GM19438 (cell line): ENCODE results near the gene DNAJC22.
"Not testable (repeated sequence)": the region's sequence is repeated elsewhere in the genome, so short reads cannot be mapped to it uniquely, and the experiment has no call there.

Source experiments
- ATAC-seq: cut with Tn5 transposase; IDR thresholded peaks from one replicate; pipeline ENCODE4 v1.9.1; 2021; ENCODE audit warnings: low read depth; ENCODE audit not compliant: unreplicated experiment

Gene DNAJC22

GRCh38 chr12:49367381-49368239, 20.9 kb downstream of the DNAJC22 start, which contains the start of gene SPATS2:
Gene SPATS2, plus strand, starts transcription at chr12:49367462. Its CDS starts 93,551 bp downstream, at chr12:49461013.
- ATAC-seq: no peak

- ATAC-seq: no peak
Measured at GRCh38 chr12:49368240-49368600, 21.5 kb downstream of the DNAJC22 start.

- peak; percentile 56 for ATAC-seq
Measured at GRCh38 chr12:49369411-49370145, 22.9 kb downstream of the DNAJC22 start.

DNA sequence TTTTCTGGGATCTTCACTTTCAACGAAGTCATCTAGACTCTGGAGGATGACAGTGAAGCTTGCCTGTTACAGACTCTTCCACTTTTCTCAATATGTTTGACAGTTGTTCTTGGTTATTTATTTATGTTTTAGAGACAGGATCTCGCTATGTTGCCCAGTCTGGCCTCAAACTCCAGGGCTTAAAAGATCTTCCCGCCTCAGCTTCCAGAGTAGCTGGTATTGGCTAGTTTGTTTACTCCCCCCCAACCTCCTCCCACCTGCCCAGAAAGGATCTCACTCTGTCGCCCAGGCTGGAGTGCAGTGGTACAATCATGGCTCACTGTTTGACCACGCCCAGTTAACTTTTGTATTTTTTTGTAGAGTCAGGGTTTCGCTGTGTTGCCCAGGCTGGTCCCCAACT, 23.9 kb downstream of the DNAJC22 start:
- ATAC-seq: no peak

DNA sequence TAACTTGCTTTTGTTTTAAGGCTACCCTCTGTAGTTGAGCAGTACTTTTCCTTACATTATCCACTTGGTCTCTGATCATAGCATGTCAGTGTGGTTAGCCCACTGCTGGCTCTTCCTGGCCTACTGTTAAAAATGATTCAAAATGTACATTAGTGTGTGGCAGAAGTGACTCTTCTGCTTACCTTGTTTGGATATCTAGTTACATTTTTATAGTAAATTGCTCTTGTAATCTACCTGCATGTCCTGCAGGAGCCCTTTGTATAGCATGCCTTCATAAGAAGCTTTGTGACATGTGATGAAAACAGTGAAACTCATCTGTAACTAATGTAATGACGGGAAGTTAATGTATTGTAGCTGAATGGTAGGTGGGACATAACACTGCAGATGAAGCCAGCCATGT, 28.7 kb downstream of the DNAJC22 start:
- ATAC-seq: no peak

- no peak for ATAC-seq
Measured at GRCh38 chr12:49377386-49377785, 30.7 kb downstream of the DNAJC22 start.

DNA sequence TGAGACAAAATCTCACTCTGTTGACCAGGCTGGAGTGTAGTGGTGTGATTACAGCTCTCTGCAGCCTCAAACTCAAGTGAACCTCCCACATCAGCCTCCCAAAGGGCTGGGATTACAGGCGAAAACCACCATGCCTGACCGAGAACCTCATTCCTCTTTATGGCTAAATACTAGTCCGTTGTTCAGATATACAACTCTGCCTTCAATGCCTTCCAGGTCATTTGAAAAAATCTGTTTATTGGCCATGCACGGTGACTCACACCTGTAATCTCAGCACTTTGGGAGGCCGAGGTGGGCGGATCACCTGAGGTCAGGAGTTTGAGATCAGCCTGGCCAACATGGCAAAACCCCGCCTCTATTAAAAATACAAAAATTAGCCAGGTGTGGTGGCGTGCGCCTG, 33.5 kb downstream of the DNAJC22 start:
- ATAC-seq: not testable (repeated sequence)

GRCh38 chr12:49388682-49389386, 42.1 kb downstream of the DNAJC22 start:
- no peak for ATAC-seq

- ATAC-seq: no peak
Measured at GRCh38 chr12:49389387-49389703, 42.7 kb downstream of the DNAJC22 start.

GRCh38 chr12:49397000-49397399, 50.3 kb downstream of the DNAJC22 start:
- no peak for ATAC-seq

DNA sequence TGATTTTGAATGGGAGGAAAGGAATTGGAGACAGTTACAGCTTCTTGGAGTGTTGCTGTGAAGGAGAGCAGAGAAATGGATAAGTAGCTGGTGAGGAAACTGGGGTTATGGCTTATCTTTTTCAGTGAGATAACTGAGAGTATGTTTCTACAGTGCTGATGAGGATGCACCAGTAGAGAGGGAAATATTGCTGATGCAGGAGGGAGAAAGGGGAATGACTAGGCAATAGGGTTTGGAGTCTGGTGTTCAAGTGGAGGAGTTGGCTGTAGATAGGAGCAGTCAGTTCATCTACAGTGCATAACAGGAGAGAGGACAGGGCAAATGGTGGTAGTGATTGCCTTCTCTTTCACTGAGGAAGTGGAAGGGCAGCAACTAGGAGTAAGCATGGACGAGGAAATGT, 53.6 kb downstream of the DNAJC22 start:
- no peak for ATAC-seq
